C4-2B (cell line): ENCODE data around the gene CDKAL1.

ENCODE experiments used
- CTCF ChIP-seq: fragments of 450-650 bp; conservative IDR thresholded peaks from 2 replicates; pipeline ENCODE4 v1.5.1; 2017; ENCODE audit warnings: mild to moderate bottlenecking
- ZFX ChIP-seq: fragments of 450-650 bp; IDR thresholded peaks from 2 replicates; pipeline ENCODE4 v1.6.1; 2017

GRCh38 chr6:21262504-21262903, 728.2 kb downstream of the CDKAL1 start:
- TF ChIP-seq CTCF (no peak), ZFX (no peak)
